Activated CD8-positive, alpha-beta memory T cell treated with anti-CD3 and anti-CD28 coated beads, Interleukin-2, amount 10 ng/mL, durations not matched to agents 7 days and 5 days (primary cell): ENCODE results near the gene SH3GL2. TPM values are rescaled to one million over a fixed set of nuclear protein-coding genes. Genes with fewer than 3 reads are reported as not detected.

Source experiments
- ATAC-seq: fragments of 150-1000 bp; cut with Tn5 transposase; one replicate; pipeline ENCODE4 v1.10.0; 2021; ENCODE audit warnings: moderate library complexity
- CTCF ChIA-PET: fragments of 350-600 bp; sonication (Branson Sonifier 250); formaldehyde crosslinking; loops from one replicate; lab custom pipeline; 2021; ENCODE audit warnings: antibody characterized with exemption; lab: Charles Lee
- DNase-seq: peaks from one replicate; pipeline ENCODE4 v3.0.0-alpha.2; 2020
- H3K27ac Mint-ChIP-seq: one replicate; pipeline ENCODE4 v1.8.0; 2021; ENCODE audit warnings: mild to moderate bottlenecking, mixed read lengths
- H3K27me3 Mint-ChIP-seq: one replicate; pipeline ENCODE4 v1.8.0; 2021; ENCODE audit warnings: mixed read lengths
- H3K36me3 Mint-ChIP-seq: one replicate; pipeline ENCODE4 v1.8.0; 2021; ENCODE audit warnings: mild to moderate bottlenecking, mixed read lengths
- H3K4me1 Mint-ChIP-seq: one replicate; pipeline ENCODE4 v1.8.0; 2021; ENCODE audit warnings: mixed read lengths
- H3K4me3 Mint-ChIP-seq: one replicate; pipeline ENCODE4 v1.8.0; 2021; ENCODE audit warnings: mild to moderate bottlenecking, moderate library complexity, mixed read lengths
- H3K9me3 Mint-ChIP-seq: one replicate; pipeline ENCODE4 v1.8.0; 2022; ENCODE audit warnings: low read depth, mixed read lengths
- total RNA-seq, 2 experiments: library from RNA; stranded (reverse); gene quantifications; one replicate each; pipeline ENCODE4 v1.2.3, GENCODE V29; 2021

SH3GL2 gene
- total RNA-seq, 2 experiments from 2014 or later: not detected

DNA sequence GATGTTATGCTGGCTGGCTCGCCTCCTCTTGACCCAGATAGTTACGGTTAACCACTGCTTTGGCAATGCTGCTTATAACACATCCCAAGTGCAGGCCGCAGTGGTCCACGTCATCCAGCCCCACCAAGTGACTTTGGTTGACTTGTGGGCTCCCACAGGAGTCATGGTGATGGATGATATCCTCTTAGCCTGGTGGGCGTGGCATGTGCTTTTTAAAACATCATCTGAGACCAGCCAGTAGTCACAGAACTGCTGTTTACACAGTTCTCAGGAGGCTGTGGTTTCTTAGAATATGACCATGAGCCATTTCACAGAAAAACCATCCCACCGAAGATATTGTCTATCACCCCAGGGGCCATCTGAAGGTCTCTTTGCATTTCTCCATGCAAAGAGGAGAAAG, 216.9 kb downstream of the SH3GL2 start:
- Mint-ChIP-seq H3K4me1 (no peaks in the 10 kb centered on the region), H3K9me3 (peaks cover 2% of the 10 kb centered on the region), H3K27me3 (no peaks in the 10 kb centered on the region), H3K27ac (no peak overlapping the region), H3K36me3 (no peaks in the 10 kb centered on the region), H3K4me3 (no peak overlapping the region)
- no peak for ATAC-seq
- CTCF ChIA-PET: no interaction called here
- DNase-seq: no peak

DNA sequence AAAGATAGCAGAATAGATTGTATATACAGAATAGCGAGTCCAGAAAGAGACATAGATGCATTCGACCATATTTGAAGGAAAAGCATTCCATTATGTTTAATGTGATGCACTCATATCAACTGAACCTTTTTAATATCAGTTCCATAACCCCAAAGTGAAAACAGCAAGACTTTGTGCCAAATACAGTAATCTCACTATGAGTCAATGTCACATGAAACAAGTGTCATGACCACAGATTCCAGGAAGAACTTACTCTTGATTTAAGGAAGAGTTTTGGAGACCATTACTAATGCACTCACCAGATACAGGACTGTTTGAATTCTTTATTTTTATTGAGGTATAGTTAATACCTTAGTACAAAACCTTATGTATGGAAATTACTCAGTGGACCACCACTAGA, 220.5 kb downstream of the SH3GL2 start:
- H3K9me3 Mint-ChIP-seq: no peaks in the 10 kb centered on the region
- no peaks in the 10 kb centered on the region for H3K4me1 Mint-ChIP-seq
- CTCF ChIA-PET: interaction anchor here (1.9 kb wide), 1 partner anchor 12 kb away, joined by 4 read pairs; no protein-coding TSS in a partner anchor
- no peaks in the 10 kb centered on the region for H3K36me3 Mint-ChIP-seq
- H3K27ac Mint-ChIP-seq: no peak overlapping the region
- DNase-seq: no peak
- no peaks in the 10 kb centered on the region for H3K27me3 Mint-ChIP-seq
- H3K4me3 Mint-ChIP-seq: no peak overlapping the region
- no peak for ATAC-seq

DNA sequence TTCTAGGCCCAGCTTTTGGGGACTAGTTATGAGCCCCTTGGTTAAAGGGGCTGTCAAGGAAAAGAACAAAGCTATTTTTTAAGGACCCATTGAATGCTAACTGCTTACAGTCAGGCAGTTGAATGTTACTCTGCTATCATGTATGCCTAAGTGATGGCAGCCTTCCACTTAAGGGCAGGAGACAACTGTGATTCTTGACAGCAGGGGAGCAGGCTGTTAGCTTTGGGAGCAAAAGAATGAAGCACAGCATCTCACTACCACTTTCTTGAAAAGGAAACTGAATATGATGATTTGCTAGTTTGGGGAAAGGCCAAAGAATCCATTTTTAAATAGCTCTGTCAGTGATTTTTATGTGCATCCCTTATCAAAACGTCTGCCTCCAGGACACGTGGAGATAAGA, 221.6 kb downstream of the SH3GL2 start:
- H3K9me3 Mint-ChIP-seq: no peaks in the 10 kb centered on the region
- no peak for ATAC-seq
- H3K27ac Mint-ChIP-seq: no peak overlapping the region
- no peak overlapping the region for H3K4me3 Mint-ChIP-seq
- DNase-seq: no peak
- no peaks in the 10 kb centered on the region for H3K27me3 Mint-ChIP-seq
- CTCF ChIA-PET: no interaction called here
- no peaks in the 10 kb centered on the region for H3K36me3 Mint-ChIP-seq
- H3K4me1 Mint-ChIP-seq: no peaks in the 10 kb centered on the region

DNA sequence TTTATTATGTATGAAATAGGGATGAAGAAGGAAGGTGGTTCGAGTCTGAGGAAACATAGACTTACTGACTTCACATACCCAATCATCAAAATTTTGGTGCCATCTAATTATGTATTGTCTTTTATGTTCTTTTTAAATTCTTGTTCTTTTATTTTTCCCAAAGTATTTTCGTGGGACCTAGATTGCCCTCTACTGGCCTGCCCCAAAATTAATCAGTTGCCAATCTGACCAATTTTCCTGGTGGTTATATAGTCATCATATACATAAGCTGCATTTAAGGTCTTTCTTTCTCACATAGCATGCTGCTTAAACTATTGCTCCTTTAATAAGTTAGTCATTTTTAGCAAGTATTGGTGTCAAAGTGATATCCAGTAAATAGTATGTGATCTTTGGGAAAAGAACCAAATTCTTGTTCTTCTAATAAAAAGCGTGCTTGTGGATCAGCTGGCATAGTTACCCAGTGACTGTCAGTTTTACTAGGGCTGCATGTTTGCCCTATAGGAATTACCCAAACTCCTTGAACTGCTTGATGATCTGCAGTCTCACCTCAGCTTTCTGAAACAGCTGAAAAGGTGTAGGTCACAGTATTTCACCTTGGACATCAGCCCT, 223.5 kb downstream of the SH3GL2 start:
- H3K36me3 Mint-ChIP-seq: no peaks in the 10 kb centered on the region
- H3K27ac Mint-ChIP-seq: no peak overlapping the region
- no peaks in the 10 kb centered on the region for H3K9me3 Mint-ChIP-seq
- CTCF ChIA-PET: no interaction called here
- H3K27me3 Mint-ChIP-seq: no peaks in the 10 kb centered on the region
- ATAC-seq: no peak
- H3K4me1 Mint-ChIP-seq: no peaks in the 10 kb centered on the region
- DNase-seq: no peak
- no peak overlapping the region for H3K4me3 Mint-ChIP-seq

DNA sequence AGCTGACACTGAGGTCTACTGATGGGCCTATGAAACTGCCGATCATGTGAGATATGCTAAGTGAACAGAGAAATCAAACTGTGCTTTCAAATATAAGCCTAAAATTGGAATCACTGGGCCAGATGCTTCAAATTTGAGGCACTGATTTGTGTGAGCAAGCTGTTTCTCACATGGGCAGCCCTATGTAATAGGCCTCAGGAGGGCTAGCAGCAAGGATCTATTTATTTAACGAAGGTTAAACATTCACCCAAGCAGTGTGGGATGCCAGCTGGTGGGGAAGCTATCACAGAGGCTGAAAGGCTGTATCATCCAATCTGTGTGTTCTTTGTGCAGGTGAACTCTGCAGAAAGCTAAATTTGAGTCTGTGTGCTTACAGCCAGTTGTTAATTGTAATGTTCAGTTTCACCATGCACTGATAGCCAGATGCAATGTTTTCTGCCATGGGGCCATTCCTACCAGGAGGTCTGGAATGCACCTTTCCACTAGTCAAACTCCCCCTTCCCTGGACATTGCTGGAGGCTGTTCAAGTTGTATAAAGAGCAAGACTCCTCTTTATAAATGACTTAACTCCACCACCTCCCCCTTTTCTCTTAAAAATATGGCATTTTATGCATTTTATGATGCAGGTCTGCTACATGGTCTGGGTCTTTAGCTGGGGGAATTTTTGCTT, 228.9 kb downstream of the SH3GL2 start:
- DNase-seq (no peak), ATAC-seq (no peak)
- Mint-ChIP-seq H3K27ac (no peak overlapping the region), H3K36me3 (no peaks in the 10 kb centered on the region), H3K4me3 (no peak overlapping the region), H3K4me1 (no peaks in the 10 kb centered on the region), H3K9me3 (no peaks in the 10 kb centered on the region), H3K27me3 (no peaks in the 10 kb centered on the region)
- CTCF ChIA-PET: no interaction called here

DNA sequence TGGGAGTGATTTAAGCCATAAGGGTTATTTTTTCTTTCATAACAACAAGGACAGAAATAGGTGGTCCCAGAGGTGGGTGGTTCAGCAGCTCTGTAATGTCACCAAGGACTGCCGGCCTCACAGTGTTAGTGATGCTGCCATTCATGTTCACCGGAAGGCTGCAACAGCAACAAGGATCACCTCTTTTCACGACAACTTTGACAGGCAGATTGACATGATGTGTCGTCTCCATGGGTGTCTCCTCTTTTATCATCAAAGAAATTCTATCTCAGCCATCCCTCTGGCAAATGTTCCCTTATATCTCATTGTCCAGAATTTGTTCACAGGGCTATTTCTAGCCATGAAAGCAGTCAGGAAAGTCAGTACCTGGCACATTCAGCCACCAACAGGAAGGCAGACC, 231.5 kb downstream of the SH3GL2 start:
- CTCF ChIA-PET: interaction anchor here (0.9 to 3.1 kb wide), 5 partner anchors 12 to 403 kb away, joined by 3 to 24 read pairs (median 4); no protein-coding TSS in a partner anchor
- Mint-ChIP-seq H3K9me3 (no peaks in the 10 kb centered on the region), H3K4me3 (no peak overlapping the region), H3K27me3 (no peaks in the 10 kb centered on the region), H3K4me1 (no peaks in the 10 kb centered on the region), H3K27ac (no peak overlapping the region), H3K36me3 (no peaks in the 10 kb centered on the region)
- ATAC-seq (no peak), DNase-seq (no peak)

DNA sequence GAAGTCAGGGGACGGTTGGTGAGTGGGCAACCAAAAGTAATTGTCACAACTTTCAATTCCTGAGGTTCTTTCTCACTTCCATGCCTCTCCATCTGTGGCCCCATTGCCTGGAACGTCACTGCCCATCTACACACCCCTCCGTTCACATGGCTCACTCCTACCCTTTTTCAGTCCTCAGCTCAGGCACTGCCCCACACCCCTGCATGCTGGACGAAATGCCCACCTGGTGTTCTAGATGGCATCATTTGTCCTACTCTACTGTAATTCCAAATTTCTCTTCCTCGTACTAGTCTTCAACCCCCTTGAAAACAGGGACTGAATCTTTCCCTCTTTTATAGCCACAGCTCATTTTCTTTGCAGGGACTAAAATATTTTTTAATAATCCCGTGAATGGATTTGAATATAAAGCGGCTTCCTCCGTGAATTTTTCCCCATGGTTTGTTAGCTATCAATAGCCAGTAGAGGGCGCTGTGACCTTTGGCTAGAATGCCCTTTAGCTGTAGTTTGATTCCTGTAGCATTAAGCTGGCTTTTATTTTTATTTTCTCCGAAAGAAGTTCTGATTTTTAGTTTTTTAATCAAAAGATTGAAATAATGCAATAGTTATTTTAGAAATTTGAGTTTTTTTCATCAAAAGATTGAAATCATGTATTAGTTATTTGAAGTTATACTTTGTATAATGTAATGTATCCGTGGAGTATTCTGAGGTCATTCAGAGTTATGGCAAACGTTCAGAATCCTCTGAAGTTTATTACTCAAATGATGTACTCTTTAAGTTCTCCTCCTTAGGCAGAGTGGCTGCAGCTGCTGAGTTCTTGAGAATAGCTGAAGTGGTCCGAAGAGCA, 232.1 kb downstream of the SH3GL2 start:
- DNase-seq: peak; percentile 54
- CTCF ChIA-PET: interaction anchor here (0.7 to 3.1 kb wide), 15 partner anchors 11 to 1218 kb away, joined by 3 to 24 read pairs (median 3); no protein-coding TSS in a partner anchor
- Mint-ChIP-seq H3K4me1 (no peaks in the 10 kb centered on the region), H3K4me3 (no peak overlapping the region), H3K27me3 (no peaks in the 10 kb centered on the region), H3K27ac (no peak overlapping the region), H3K9me3 (no peaks in the 10 kb centered on the region), H3K36me3 (no peaks in the 10 kb centered on the region)
- ATAC-seq: no peak

DNA sequence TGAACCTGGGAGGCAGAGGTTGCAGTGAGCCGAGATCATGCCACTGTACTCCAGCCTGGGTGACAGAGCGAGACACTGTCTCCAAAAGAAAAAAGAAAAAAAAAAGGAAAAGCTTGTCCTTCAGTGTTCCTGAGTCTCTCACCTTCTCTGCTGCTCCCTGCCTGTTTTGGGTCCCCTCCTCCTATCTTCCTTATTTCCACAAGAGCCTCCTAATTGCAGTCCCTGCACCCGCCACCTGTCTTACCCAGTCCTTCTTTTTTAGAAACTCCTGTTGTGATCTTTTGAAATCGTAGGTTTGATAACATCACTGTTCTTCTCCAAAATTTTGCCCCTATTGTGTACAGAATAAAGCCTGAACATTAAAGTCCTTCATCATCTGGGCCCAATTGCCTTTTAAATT, 234.9 kb downstream of the SH3GL2 start:
- H3K27ac Mint-ChIP-seq: no peak overlapping the region
- H3K9me3 Mint-ChIP-seq: no peaks in the 10 kb centered on the region
- no peaks in the 10 kb centered on the region for H3K36me3 Mint-ChIP-seq
- no peak overlapping the region for H3K4me3 Mint-ChIP-seq
- CTCF ChIA-PET: no interaction called here
- no peaks in the 10 kb centered on the region for H3K27me3 Mint-ChIP-seq
- ATAC-seq: no peak
- DNase-seq: no peak
- H3K4me1 Mint-ChIP-seq: no peaks in the 10 kb centered on the region

DNA sequence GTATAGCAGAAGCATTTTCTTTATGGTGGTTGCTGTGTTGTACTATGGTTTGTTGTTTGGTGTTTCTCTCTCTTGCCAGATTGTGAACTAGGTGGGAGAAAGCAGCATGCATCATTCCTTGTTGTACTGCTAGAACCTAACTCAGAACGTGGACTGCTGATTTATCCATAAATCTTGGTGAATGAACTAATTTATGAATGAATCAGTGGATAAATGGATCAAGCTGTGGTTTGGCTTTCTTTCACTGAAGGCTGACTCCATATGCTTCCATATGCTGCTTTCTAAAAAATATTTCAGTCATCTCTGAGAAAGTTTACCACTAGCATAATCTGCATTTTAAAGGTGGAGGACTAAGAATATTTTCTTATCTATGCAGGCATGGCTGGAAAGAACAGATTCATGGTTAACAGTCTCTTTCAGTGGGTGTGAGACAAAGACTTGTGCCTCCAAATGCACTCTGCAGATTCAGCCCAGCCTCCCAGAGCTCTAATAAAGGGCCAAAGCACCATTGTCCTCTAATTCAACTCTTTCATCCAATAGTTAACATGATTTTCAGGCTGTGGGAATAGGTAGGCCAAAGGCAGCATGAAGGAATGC, 237.7 kb downstream of the SH3GL2 start:
- CTCF ChIA-PET: no interaction called here
- H3K36me3 Mint-ChIP-seq: no peaks in the 10 kb centered on the region
- DNase-seq: no peak
- H3K4me3 Mint-ChIP-seq: no peak overlapping the region
- peaks cover 3% of the 10 kb centered on the region for H3K9me3 Mint-ChIP-seq
- no peaks in the 10 kb centered on the region for H3K27me3 Mint-ChIP-seq
- H3K4me1 Mint-ChIP-seq: peaks cover 5% of the 10 kb centered on the region
- ATAC-seq: no peak
- H3K27ac Mint-ChIP-seq: no peak overlapping the region

DNA sequence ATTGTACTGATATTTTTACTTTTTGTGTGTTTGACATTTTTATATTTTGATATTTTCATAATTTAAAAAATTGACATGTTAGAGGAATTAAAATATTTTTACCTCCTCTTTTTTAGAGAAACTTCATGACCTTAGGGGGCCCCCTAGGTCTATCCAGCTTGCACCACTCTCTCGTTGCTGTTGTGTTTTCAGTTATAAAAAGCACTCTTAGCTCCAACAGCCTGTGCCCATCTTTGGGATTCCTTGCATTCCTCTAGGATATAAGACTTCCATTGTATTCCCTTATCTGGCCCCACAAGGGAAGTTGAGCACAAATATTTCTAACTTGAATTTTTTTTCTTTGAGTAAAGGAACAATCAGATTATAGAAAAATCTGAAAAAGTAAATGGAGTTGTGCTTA, 245.3 kb downstream of the SH3GL2 start:
- H3K9me3 Mint-ChIP-seq: peaks cover 3% of the 10 kb centered on the region
- H3K27me3 Mint-ChIP-seq: no peaks in the 10 kb centered on the region
- CTCF ChIA-PET: no interaction called here
- ATAC-seq (no peak), DNase-seq (no peak)
- H3K36me3 Mint-ChIP-seq: no peaks in the 10 kb centered on the region
- H3K4me1 Mint-ChIP-seq: peaks cover 5% of the 10 kb centered on the region
- H3K27ac Mint-ChIP-seq: no peak overlapping the region
- no peak overlapping the region for H3K4me3 Mint-ChIP-seq

DNA sequence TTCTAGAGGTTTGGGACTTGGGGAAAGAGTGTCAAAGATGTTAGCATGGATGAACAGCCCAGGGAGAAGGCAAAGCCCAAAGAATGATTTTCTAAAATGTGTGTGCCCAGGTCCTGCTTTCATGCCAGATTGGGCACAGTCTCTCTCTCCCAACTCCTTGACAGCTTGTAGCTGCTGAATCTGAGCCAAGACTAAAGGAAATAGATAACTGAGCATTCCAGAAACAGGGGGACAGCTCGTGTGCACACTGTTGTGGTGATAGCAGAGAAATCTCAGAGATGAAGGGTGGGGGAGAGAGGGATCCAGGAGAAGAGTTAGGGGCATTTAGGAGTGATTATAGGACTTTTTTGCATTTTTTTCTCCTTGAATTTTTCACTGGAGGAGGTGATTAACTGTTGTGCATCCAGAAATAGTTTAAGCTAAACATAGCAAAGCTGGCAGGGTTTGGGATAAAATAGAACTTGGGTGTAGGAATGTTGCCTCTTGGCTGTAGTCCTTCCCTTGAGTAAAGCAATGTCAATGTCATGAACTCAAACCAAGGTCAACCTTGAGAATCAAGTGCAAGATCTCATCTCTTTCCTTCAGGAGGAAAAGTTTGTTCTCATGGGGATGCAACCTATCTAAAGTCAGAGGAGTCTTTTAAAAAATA, 245.9 kb downstream of the SH3GL2 start:
- H3K27me3 Mint-ChIP-seq: no peaks in the 10 kb centered on the region
- ATAC-seq (no peak), DNase-seq (no peak)
- H3K9me3 Mint-ChIP-seq: peaks cover 3% of the 10 kb centered on the region
- H3K36me3 Mint-ChIP-seq: no peaks in the 10 kb centered on the region
- peaks cover 5% of the 10 kb centered on the region for H3K4me1 Mint-ChIP-seq
- no peak overlapping the region for H3K27ac Mint-ChIP-seq
- CTCF ChIA-PET: interaction anchor here (1.1 kb wide), 1 partner anchor 13 kb away, joined by 3 read pairs; no protein-coding TSS in a partner anchor
- no peak overlapping the region for H3K4me3 Mint-ChIP-seq

DNA sequence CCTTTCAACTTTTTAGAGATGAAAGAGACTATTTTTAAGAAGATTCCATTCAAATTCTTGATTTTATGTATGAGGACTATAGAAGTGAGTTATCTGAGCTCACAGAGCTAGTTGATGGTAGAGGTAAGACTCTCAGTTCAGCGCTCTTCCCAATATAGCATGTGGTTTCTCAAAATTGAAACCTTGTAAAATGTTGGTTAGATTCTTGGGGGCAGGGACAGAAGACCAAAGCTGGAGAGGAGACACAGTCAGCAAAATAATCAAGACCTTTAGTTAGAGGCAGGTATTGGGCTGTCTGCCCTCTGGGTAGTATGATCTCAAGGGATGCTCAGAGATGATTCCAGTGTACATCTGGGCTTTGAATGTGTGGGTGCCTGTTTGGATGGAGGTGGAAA, 246.4 kb downstream of the SH3GL2 start:
- DNase-seq (no peak), ATAC-seq (no peak)
- Mint-ChIP-seq H3K4me1 (peaks cover 2% of the 10 kb centered on the region), H3K27ac (no peak overlapping the region), H3K9me3 (peaks cover 2% of the 10 kb centered on the region), H3K27me3 (no peaks in the 10 kb centered on the region), H3K36me3 (no peaks in the 10 kb centered on the region), H3K4me3 (no peak overlapping the region)
- CTCF ChIA-PET: interaction anchor here (1.1 kb wide), 1 partner anchor 14 kb away, joined by 3 read pairs; no protein-coding TSS in a partner anchor

DNA sequence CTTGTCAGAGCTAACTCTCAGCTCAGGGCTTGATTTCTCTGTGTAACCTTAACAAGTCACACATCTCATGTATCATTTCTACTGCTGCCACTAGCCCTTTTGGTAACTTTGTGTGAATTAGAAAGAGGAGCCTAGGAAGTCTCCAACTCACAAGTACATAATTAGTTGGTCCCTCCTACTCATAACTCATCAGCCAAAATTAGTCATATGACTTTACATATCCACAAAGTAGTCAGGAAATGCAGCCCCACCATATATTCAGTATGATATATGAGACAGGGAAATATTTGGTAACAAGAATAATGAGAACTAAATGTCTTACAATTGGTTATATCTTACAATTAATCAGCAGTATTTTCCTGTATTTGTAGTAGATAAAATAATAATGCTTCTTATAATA, 250.2 kb downstream of the SH3GL2 start:
- Mint-ChIP-seq H3K27me3 (no peaks in the 10 kb centered on the region), H3K4me1 (no peaks in the 10 kb centered on the region), H3K27ac (no peak overlapping the region), H3K9me3 (peaks cover 2% of the 10 kb centered on the region), H3K36me3 (no peaks in the 10 kb centered on the region), H3K4me3 (no peak overlapping the region)
- CTCF ChIA-PET: no interaction called here
- DNase-seq: no peak
- ATAC-seq: no peak
